ENCODE measurements around the gene STAC. TPM values are rescaled to one million over a fixed set of nuclear protein-coding genes. Genes with fewer than 3 reads are reported as not detected.
"Not testable (repeated sequence)": the region's sequence is repeated elsewhere in the genome, so short reads cannot be mapped to it uniquely, and the experiment has no call there.

STAC gene
- total RNA-seq, 2 experiments from 2014 or later = not detected

- no peak for DNase-seq
- H3K9me3 Mint-ChIP-seq = no peaks in the 10 kb centered on the region
- H3K27me3 Mint-ChIP-seq = no peaks in the 10 kb centered on the region
- H3K4me1 Mint-ChIP-seq (ENCODE audit: low read depth) = no peaks in the 10 kb centered on the region
- ChIA-PET CTCF (no interaction called here), POLR2A (no interaction called here)
- no peaks in the 10 kb centered on the region for H3K36me3 Mint-ChIP-seq
- intact Hi-C loops (cut with micrococcal nuclease) = no loop called here
- no peak overlapping the region for H3K27ac Mint-ChIP-seq
- H3K4me3 Mint-ChIP-seq = no peak overlapping the region
Measured at GRCh38 chr3:36429986-36430485, 49.7 kb downstream of the STAC start.

GRCh38 chr3:36433511-36433910 is 53.2 kb downstream of the STAC start:
- H3K9me3 Mint-ChIP-seq = no peaks in the 10 kb centered on the region
- H3K27ac Mint-ChIP-seq = no peak overlapping the region
- H3K36me3 Mint-ChIP-seq = no peaks in the 10 kb centered on the region
- no peaks in the 10 kb centered on the region for H3K27me3 Mint-ChIP-seq
- no peaks in the 10 kb centered on the region for H3K4me1 Mint-ChIP-seq (ENCODE audit: low read depth)
- ChIA-PET CTCF (no interaction called here), POLR2A (no interaction called here)
- DNase-seq = no peak
- intact Hi-C loops (cut with micrococcal nuclease) = no loop called here
- no peak overlapping the region for H3K4me3 Mint-ChIP-seq

- Mint-ChIP-seq H3K36me3 (no peaks in the 10 kb centered on the region), H3K27me3 (no peaks in the 10 kb centered on the region), H3K4me1 (ENCODE audit: low read depth) (no peaks in the 10 kb centered on the region), H3K27ac (no peak overlapping the region), H3K9me3 (no peaks in the 10 kb centered on the region), H3K4me3 (no peak overlapping the region)
- ChIA-PET POLR2A (no interaction called here), CTCF (no interaction called here)
- intact Hi-C loops (cut with micrococcal nuclease) = no loop called here
- no peak for DNase-seq
Measured at GRCh38 chr3:36434687-36435426, 54.6 kb downstream of the STAC start.

GRCh38 chr3:36443028-36443686 is 62.9 kb downstream of the STAC start:
- ChIA-PET POLR2A (no interaction called here), CTCF (no interaction called here)
- peak; percentile 12 for DNase-seq
- Mint-ChIP-seq H3K27ac (peak overlapping the region; percentile 39), H3K36me3 (no peaks in the 10 kb centered on the region), H3K4me1 (ENCODE audit: low read depth) (no peaks in the 10 kb centered on the region), H3K27me3 (no peaks in the 10 kb centered on the region), H3K9me3 (no peaks in the 10 kb centered on the region), H3K4me3 (no peak overlapping the region)
- intact Hi-C loops (cut with micrococcal nuclease) = no loop called here

- no peak overlapping the region for H3K27ac Mint-ChIP-seq
- H3K36me3 Mint-ChIP-seq = no peaks in the 10 kb centered on the region
- ChIA-PET CTCF (no interaction called here), POLR2A (no interaction called here)
- no peak overlapping the region for H3K4me3 Mint-ChIP-seq
- DNase-seq = no peak
- H3K4me1 Mint-ChIP-seq (ENCODE audit: low read depth) = no peaks in the 10 kb centered on the region
- H3K9me3 Mint-ChIP-seq = no peaks in the 10 kb centered on the region
- H3K27me3 Mint-ChIP-seq = no peaks in the 10 kb centered on the region
- intact Hi-C loops (cut with micrococcal nuclease) = no loop called here
Measured at GRCh38 chr3:36444909-36445308, 64.6 kb downstream of the STAC start.

GRCh38 chr3:36446276-36446675 is 66.0 kb downstream of the STAC start:
- Mint-ChIP-seq H3K36me3 (no peaks in the 10 kb centered on the region), H3K9me3 (no peaks in the 10 kb centered on the region)
- CTCF ChIA-PET = no interaction called here

GRCh38 chr3:36447061-36447460 is 66.8 kb downstream of the STAC start:
- no peaks in the 10 kb centered on the region for H3K27me3 Mint-ChIP-seq
- H3K4me1 Mint-ChIP-seq (ENCODE audit: low read depth) = no peaks in the 10 kb centered on the region
- no peak for DNase-seq
- intact Hi-C loops (cut with micrococcal nuclease) = no loop called here
- POLR2A ChIA-PET = no interaction called here
- H3K4me3 Mint-ChIP-seq = no peak overlapping the region
- CTCF ChIA-PET = no interaction called here
- H3K9me3 Mint-ChIP-seq = no peaks in the 10 kb centered on the region
- H3K27ac Mint-ChIP-seq = no peak overlapping the region
- H3K36me3 Mint-ChIP-seq = no peaks in the 10 kb centered on the region

More at GRCh38 chr3:36446276-36446675, 66.0 kb downstream of the STAC start:
- Mint-ChIP-seq H3K27ac (no peak overlapping the region), H3K4me3 (no peak overlapping the region), H3K4me1 (ENCODE audit: low read depth) (no peaks in the 10 kb centered on the region), H3K27me3 (no peaks in the 10 kb centered on the region)
- no peak for DNase-seq
- intact Hi-C loops (cut with micrococcal nuclease) = no loop called here
- POLR2A ChIA-PET = no interaction called here

GRCh38 chr3:36451816-36452215 is 71.5 kb downstream of the STAC start:
- intact Hi-C loops (cut with micrococcal nuclease) = no loop called here
- Mint-ChIP-seq H3K27me3 (no peaks in the 10 kb centered on the region), H3K27ac (no peak overlapping the region), H3K4me3 (no peak overlapping the region), H3K36me3 (no peaks in the 10 kb centered on the region), H3K9me3 (no peaks in the 10 kb centered on the region), H3K4me1 (ENCODE audit: low read depth) (no peaks in the 10 kb centered on the region)
- CTCF ChIA-PET = no interaction called here
- POLR2A ChIA-PET = no interaction called here
- no peak for DNase-seq

GRCh38 chr3:36453213-36453612 is 72.9 kb downstream of the STAC start:
- H3K36me3 Mint-ChIP-seq; POLR2A ChIA-PET; DNase-seq; H3K27me3 Mint-ChIP-seq; H3K27ac Mint-ChIP-seq; H3K4me1 Mint-ChIP-seq (ENCODE audit: low read depth); H3K9me3 Mint-ChIP-seq; CTCF ChIA-PET; intact Hi-C loops (cut with micrococcal nuclease); H3K4me3 Mint-ChIP-seq: not testable (repeated sequence)

GRCh38 chr3:36453896-36454295 is 73.6 kb downstream of the STAC start:
- CTCF ChIA-PET; DNase-seq; H3K4me3 Mint-ChIP-seq; H3K27me3 Mint-ChIP-seq; POLR2A ChIA-PET; H3K36me3 Mint-ChIP-seq; H3K4me1 Mint-ChIP-seq (ENCODE audit: low read depth); H3K27ac Mint-ChIP-seq; H3K9me3 Mint-ChIP-seq; intact Hi-C loops (cut with micrococcal nuclease): not testable (repeated sequence)

GRCh38 chr3:36455406-36455805 is 75.1 kb downstream of the STAC start:
- H3K27me3 Mint-ChIP-seq = no peaks in the 10 kb centered on the region

GRCh38 chr3:36456784-36457183 is 76.5 kb downstream of the STAC start:
- no peak overlapping the region for H3K27ac Mint-ChIP-seq
- H3K36me3 Mint-ChIP-seq = no peaks in the 10 kb centered on the region
- POLR2A ChIA-PET = no interaction called here
- CTCF ChIA-PET = no interaction called here
- intact Hi-C loops (cut with micrococcal nuclease) = no loop called here
- H3K4me1 Mint-ChIP-seq (ENCODE audit: low read depth) = no peaks in the 10 kb centered on the region
- no peaks in the 10 kb centered on the region for H3K27me3 Mint-ChIP-seq
- no peak overlapping the region for H3K4me3 Mint-ChIP-seq
- no peaks in the 10 kb centered on the region for H3K9me3 Mint-ChIP-seq
- no peak for DNase-seq

More at GRCh38 chr3:36455406-36455805, 75.1 kb downstream of the STAC start:
- H3K4me1 Mint-ChIP-seq (ENCODE audit: low read depth) = no peaks in the 10 kb centered on the region
- no peaks in the 10 kb centered on the region for H3K36me3 Mint-ChIP-seq
- intact Hi-C loops (cut with micrococcal nuclease) = no loop called here
- ChIA-PET CTCF (no interaction called here), POLR2A (no interaction called here)
- no peak overlapping the region for H3K4me3 Mint-ChIP-seq
- no peak for DNase-seq
- H3K9me3 Mint-ChIP-seq = no peaks in the 10 kb centered on the region
- no peak overlapping the region for H3K27ac Mint-ChIP-seq

- CTCF ChIA-PET = no interaction called here
Measured at GRCh38 chr3:36457667-36458066, 77.4 kb downstream of the STAC start.

More at GRCh38 chr3:36457667-36458066, 77.4 kb downstream of the STAC start:
- POLR2A ChIA-PET = no interaction called here
- Mint-ChIP-seq H3K4me3 (no peak overlapping the region), H3K4me1 (ENCODE audit: low read depth) (no peaks in the 10 kb centered on the region), H3K9me3 (no peaks in the 10 kb centered on the region), H3K27me3 (no peaks in the 10 kb centered on the region), H3K36me3 (no peaks in the 10 kb centered on the region), H3K27ac (no peak overlapping the region)
- DNase-seq = no peak
- intact Hi-C loops (cut with micrococcal nuclease) = no loop called here

All from activated CD4-positive, alpha-beta memory T cell treated with anti-CD3 and anti-CD28 coated beads for 36 hours (primary cell).